ENCODE measurements around the gene AHCTF1.
"Not testable (repeated sequence)": the region's sequence is repeated elsewhere in the genome, so short reads cannot be mapped to it uniquely, and the experiment has no call there.

AHCTF1 gene

DNA sequence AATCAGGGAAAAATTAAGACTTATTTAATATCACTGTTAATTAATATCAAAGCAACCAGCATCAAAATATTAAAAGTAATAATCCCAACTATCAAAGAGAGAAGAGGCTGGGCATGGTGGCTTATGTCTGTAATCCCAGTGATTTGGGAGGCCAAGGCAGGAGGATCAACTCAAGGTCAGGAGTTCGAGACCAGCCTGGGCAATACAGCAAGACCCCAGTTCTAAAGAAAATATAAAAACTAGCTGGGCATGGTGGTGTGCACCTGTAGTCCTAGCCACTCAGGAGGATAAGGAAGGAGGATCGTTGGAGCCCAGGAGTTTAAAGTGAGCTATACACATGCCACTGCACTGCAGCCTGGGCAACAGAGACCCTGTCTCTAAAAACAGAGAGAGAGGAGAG is 43.2 kb downstream of the AHCTF1 start:
- no peak overlapping the region for H3K4me2 ChIP-seq
- TF ChIP-seq Cebpa-rat (IDR thresholded peaks at IDR 0.05), result no peak
- H3K9me3 ChIP-seq, result no peaks in the 10 kb centered on the region
- H3K4me1 ChIP-seq, result no peaks in the 10 kb centered on the region
- no peaks in the 10 kb centered on the region for H3K27me3 ChIP-seq
- no peak overlapping the region for H3K4me3 ChIP-seq
- peaks cover 93% of the 10 kb centered on the region for H3K36me3 ChIP-seq
- H4K20me1 ChIP-seq, result no peaks in the 10 kb centered on the region
- no peak overlapping the region for H3K27ac ChIP-seq
- no peak overlapping the region for H3K9ac ChIP-seq

- H3K36me3 ChIP-seq, result peaks cover 90% of the 10 kb centered on the region
- not testable (repeated sequence) for H3K4me3 ChIP-seq, H3K4me1 ChIP-seq, H4K20me1 ChIP-seq, H3K27ac ChIP-seq, H3K9me3 ChIP-seq, H3K4me2 ChIP-seq, H3K27me3 ChIP-seq, H3K9ac ChIP-seq
Measured at GRCh38 chr1:246885389-246885788, 46.4 kb downstream of the AHCTF1 start.

DNA sequence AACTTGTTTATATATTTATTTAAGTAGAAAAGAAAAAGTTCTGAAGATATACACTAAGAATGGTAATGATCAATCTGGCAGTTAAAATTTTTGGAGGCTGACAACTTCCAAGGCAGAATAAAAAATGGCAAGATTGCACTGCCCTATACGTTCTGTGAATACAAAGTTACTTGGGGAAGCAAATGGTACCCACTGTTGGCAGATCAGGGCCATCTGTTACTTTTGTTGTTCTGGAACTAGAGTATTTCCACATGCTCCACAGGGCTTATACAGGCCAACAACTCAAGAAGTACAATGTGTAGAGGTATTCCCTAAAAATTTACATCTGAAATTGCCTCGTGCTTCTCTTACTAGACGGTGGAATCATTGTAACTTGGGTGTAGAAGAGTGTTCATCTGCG is 53.2 kb downstream of the AHCTF1 start:
- Histone ChIP-seq H3K4me3 (no peak overlapping the region), H3K27ac (no peak overlapping the region), H3K36me3 (peaks cover 92% of the 10 kb centered on the region), H3K9me3 (no peaks in the 10 kb centered on the region), H3K4me2 (no peak overlapping the region), H3K27me3 (no peaks in the 10 kb centered on the region), H3K4me1 (no peaks in the 10 kb centered on the region), H3K9ac (no peak overlapping the region), H4K20me1 (peaks cover 3% of the 10 kb centered on the region; the same call in 1 of the 2 replicates)
- TF ChIP-seq Cebpa-rat (IDR thresholded peaks at IDR 0.05), result no peak

DNA sequence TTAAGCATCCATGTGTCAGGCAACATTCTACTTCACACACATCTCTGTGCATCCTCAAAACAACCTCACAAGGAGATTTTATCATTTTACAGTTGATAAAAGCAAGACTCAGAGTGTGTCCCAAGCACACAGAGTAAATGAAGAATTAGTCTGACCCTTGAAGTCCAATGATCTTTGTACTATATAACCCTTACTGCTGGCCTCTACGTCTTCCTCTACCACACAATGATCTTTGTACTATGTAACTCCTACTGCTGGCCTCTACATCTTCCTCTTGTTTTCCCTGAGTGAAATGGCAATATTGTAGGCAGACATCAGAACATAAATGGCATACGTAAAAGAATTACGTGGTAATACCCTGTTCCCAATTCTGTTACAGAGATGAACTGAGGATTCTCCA is 55.3 kb downstream of the AHCTF1 start:
- no peaks in the 10 kb centered on the region for H3K4me1 ChIP-seq
- peaks cover 16% of the 10 kb centered on the region; the same call in 1 of the 2 replicates for H4K20me1 ChIP-seq
- no peak overlapping the region for H3K4me3 ChIP-seq
- no peak overlapping the region for H3K9ac ChIP-seq
- no peak overlapping the region for H3K4me2 ChIP-seq
- H3K9me3 ChIP-seq, result peaks cover 2% of the 10 kb centered on the region; the same call in 1 of the 2 replicates
- H3K27ac ChIP-seq, result no peak overlapping the region
- H3K36me3 ChIP-seq, result peaks cover 93% of the 10 kb centered on the region
- TF ChIP-seq Cebpa-rat (IDR thresholded peaks at IDR 0.05), result no peak
- H3K27me3 ChIP-seq, result no peaks in the 10 kb centered on the region

DNA sequence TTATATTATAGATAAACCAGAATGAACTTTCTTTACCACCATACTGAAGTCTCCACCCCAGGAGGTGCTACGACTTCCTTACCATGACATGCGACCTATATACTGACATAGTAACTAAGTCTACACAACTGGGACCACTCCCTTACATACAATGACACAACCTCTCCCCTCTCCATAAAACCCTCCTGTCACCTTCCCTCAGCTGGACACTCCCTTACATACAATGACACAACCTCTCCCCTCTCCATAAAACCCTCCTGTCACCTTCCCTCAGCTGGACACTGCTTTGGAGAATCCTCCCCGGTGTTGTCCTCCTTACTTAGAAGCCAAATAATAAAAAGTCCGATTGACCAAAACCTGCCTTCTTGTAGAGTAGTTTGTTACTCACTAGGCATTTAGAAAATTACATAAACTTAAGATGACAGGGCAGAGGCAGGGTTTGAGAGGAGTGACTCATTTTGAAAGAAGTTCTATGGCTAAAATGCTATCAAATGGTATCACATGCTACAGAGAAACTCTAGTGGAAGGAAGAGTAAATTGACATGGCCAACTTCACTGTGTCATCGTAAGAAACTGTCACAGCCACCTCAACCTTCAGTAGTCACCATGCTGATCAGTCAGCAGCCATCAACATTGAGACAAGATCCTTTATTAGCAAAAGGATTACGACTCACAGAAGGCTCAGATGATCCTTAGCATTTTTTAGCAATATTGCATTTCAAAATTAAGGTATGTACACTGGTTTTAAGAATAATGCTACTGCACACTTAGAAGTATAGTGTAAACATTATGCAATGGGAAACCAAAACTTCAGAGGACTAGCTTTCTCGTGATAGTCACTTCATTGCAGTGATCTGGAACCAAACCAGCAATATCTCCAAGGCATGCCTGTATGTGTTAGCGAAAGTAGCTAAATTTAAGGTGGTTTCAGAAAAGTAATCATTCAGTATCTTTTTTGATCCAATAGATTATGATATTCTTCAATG is 56.4 kb downstream of the AHCTF1 start:
- peaks cover 16% of the 10 kb centered on the region; the same call in 1 of the 2 replicates for H4K20me1 ChIP-seq
- H3K9me3 ChIP-seq, result peaks cover 12% of the 10 kb centered on the region
- H3K27ac ChIP-seq, result no peak overlapping the region
- no peak overlapping the region for H3K4me2 ChIP-seq
- H3K27me3 ChIP-seq, result no peaks in the 10 kb centered on the region
- no peaks in the 10 kb centered on the region for H3K4me1 ChIP-seq
- H3K4me3 ChIP-seq, result no peak overlapping the region
- no peak for TF ChIP-seq Cebpa-rat (IDR thresholded peaks at IDR 0.05)
- no peak overlapping the region for H3K9ac ChIP-seq
- H3K36me3 ChIP-seq, result peaks cover 96% of the 10 kb centered on the region

DNA sequence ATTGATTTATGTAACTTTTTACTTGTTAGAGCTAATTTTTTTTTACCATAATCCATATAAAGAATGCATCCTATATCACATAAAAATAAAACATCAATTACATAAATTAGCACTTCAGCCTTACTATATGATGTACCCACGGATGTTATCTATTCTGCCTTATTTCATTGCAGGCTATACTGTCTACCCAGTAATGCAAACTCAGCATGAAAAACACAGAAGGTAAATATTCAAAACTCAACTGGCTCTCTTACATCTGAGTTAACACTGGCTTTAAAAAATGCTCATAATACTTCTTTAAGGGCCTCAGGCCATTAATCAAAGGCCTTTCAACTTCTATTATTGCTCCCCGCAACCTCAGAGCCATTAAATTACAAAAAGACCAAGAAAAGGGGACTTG is 65.8 kb downstream of the AHCTF1 start:
- Histone ChIP-seq H3K9me3 (peaks cover 18% of the 10 kb centered on the region), H4K20me1 (no peaks in the 10 kb centered on the region), H3K9ac (no peak overlapping the region), H3K27ac (no peak overlapping the region), H3K27me3 (no peaks in the 10 kb centered on the region), H3K4me2 (no peak overlapping the region), H3K4me1 (no peaks in the 10 kb centered on the region), H3K36me3 (peaks cover 89% of the 10 kb centered on the region), H3K4me3 (no peak overlapping the region)
- no peak for TF ChIP-seq Cebpa-rat (IDR thresholded peaks at IDR 0.05)

GRCh38 chr1:246863791-246864190 is 68.0 kb downstream of the AHCTF1 start:
- peaks cover 89% of the 10 kb centered on the region for H3K36me3 ChIP-seq
- H3K4me1 ChIP-seq, H3K9me3 ChIP-seq, H3K4me2 ChIP-seq, H4K20me1 ChIP-seq, H3K4me3 ChIP-seq, H3K27ac ChIP-seq, H3K9ac ChIP-seq, H3K27me3 ChIP-seq: not testable (repeated sequence)

DNA sequence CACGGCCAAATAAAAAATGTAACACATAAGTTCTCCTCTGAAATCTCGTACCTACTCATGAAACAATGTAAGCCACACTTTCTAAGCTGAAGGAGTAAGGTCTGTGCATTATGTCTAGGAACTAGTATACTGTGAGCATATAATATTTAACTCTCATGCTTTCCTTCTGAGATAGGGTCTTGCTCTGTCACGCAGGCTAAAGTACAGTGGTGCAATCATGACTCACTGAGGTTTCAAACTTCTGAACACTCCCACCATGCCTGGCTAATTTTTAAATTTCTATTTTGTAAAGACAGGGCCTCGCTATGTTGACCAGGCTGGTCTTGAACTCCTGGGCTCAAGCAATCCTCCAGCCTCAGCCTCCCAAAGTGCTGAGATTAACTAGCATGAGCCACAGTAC is 71.3 kb downstream of the AHCTF1 start:
- Histone ChIP-seq H3K36me3 (peaks cover 96% of the 10 kb centered on the region), H3K4me3 (no peak overlapping the region), H3K4me2 (no peak overlapping the region), H4K20me1 (no peaks in the 10 kb centered on the region), H3K27ac (no peak overlapping the region), H3K9me3 (no peaks in the 10 kb centered on the region), H3K4me1 (no peaks in the 10 kb centered on the region), H3K27me3 (no peaks in the 10 kb centered on the region), H3K9ac (no peak overlapping the region)
- TF ChIP-seq Cebpa-rat (IDR thresholded peaks at IDR 0.05), result no peak

DNA sequence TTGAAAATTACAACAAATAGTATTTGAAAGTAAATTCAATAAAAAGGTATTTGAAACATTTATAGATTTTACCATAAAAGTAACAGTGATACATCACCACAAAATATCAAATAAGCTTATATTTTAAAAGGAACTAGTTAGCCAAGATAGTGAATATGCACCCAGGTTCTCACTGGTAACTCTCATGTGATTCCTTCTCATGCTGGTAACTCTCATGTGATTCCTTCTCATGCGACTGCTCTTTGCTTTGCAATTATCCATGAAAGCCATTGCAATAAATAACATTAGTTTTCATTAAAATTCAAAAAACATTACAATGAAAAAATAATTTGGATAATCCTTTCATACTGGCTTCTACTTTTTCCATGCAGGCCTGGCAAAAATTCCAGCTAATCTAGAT is 75.4 kb downstream of the AHCTF1 start:
- Histone ChIP-seq H3K4me2 (no peak overlapping the region), H3K9ac (no peak overlapping the region), H3K9me3 (0 out of 2 replicates have a peak, but pooled peaks cover 3% of the 10 kb centered on the region), H3K36me3 (peaks cover 99% of the 10 kb centered on the region), H3K4me3 (no peak overlapping the region), H3K27ac (no peak overlapping the region), H3K4me1 (no peaks in the 10 kb centered on the region), H3K27me3 (no peaks in the 10 kb centered on the region), H4K20me1 (no peaks in the 10 kb centered on the region)
- no peak for TF ChIP-seq Cebpa-rat (IDR thresholded peaks at IDR 0.05)

DNA sequence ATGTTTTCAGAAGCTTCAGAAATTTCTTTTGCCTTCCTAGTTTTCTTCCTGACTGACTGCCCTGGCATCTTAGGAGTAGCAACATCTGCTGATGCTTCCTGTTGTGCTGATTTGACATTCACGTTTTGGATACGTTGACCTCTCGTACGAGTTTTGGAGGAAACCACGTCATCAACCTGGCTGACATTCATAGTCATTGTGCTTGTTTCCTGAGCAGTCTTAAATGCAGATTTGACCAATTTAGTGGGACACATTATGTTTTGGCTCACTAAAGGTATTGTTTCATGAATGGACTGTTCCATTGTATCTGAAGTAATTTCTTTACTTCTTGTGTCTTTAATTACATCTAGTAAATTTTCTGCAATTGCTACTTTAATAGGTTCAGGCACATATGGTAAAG is 81.1 kb downstream of the AHCTF1 start:
- not testable (repeated sequence) for H3K27me3 ChIP-seq
- Histone ChIP-seq H3K9me3 (peaks cover 11% of the 10 kb centered on the region; the same call in 1 of the 2 replicates), H3K36me3 (peaks cover 97% of the 10 kb centered on the region)

More for the DNA sequence above, 81.1 kb downstream of the AHCTF1 start:
- not testable (repeated sequence) for H3K4me3 ChIP-seq, H3K4me1 ChIP-seq, H3K27ac ChIP-seq, H4K20me1 ChIP-seq, H3K9ac ChIP-seq, H3K4me2 ChIP-seq

All from BLaER1 (cell line).